ENCODE results near the gene HYAL2. TPM values are rescaled to one million over a fixed set of nuclear protein-coding genes. Genes with fewer than 3 reads are reported as not detected.

The HYAL2 gene
- total and polyA plus RNA-seq, 9 of the 15 experiments (the other 6 are each of a cell fraction or from before 2014, with no cell fraction given): 0.36 to 22.7 (median 11.4) TPM; not detected in 1

- TF ChIP-seq ZBTB33 (CRISPR knock-in tag; IDR thresholded peaks at IDR 0.05) (no peak), SPI1 (IDR thresholded peaks at IDR 0.05; ENCODE audit: borderline replicate concordance, low read depth, low read length) (peak; percentile 77), LEF1 (IDR thresholded peaks at IDR 0.05) (no peak), HDAC1 (IDR thresholded peaks at IDR 0.05) (peak in 1 of 2 experiments; percentile 48; a peak in 1 of 4 replicates), ZNF384 (IDR thresholded peaks at IDR 0.05; ENCODE audit: low read depth, low read length) (no peak), IRF9 (tag; IDR thresholded peaks at IDR 0.05) (no peak), PKNOX1 (IDR thresholded peaks at IDR 0.05) (peak; percentile 31; the same call in 1 of the 2 replicates), POLR3A (IDR thresholded peaks at IDR 0.05; ENCODE audit: borderline replicate concordance, extremely low read depth, insufficient read depth, insufficient read length) (no peak), TCF7L2 (IDR thresholded peaks at IDR 0.05; ENCODE audit: low read depth, low read length) (no peak), ZNF707 (CRISPR knock-in tag; conservative IDR thresholded peaks at IDR 0.05) (0 out of 2 replicates have a peak, but pooled peaks have one; percentile 37), BMI1 (IDR thresholded peaks at IDR 0.05; ENCODE audit: low read length) (no peak), HOXB6 (CRISPR knock-in tag; IDR thresholded peaks at IDR 0.05; ENCODE audit: borderline replicate concordance) (no peak), XRCC3 (IDR thresholded peaks at IDR 0.05) (no peak), SP1 (CRISPR knock-in tag; IDR thresholded peaks at IDR 0.05) (peak; percentile 34; the same call in 1 of the 2 replicates), ELF4 (CRISPR knock-in tag; IDR thresholded peaks at IDR 0.05) (0 out of 2 replicates have a peak, but pooled peaks have one; percentile 29)
These were observed 34.0 kb upstream of the HYAL2 start (continued) for GRCh38 chr3:50356553-50356952.
